Adrenal gland (tissue), 12 donors: ENCODE measurements around the gene NSUN7. TPM values are rescaled to one million over a fixed set of nuclear protein-coding genes. Genes with fewer than 3 reads are reported as not detected.
A peak's percentile ranks its signal among the peaks of the same experiment; 100 is the strongest.

Source experiments
- DNase-seq, 7 donors: peaks; one replicate each; pipeline ENCODE4 v3.0.0-alpha.2; 2019 to 2020
- H3K27ac ChIP-seq, 5 donors: fragments of 200-600 bp; sonication (generic) in 4 of 5; 1 replicate in 3 of 5; 2 replicates in 2 of 5; pipeline versions ENCODE4 v1.5.1 to v1.8.0; 2016 to 2020; ENCODE audit warnings: mild to moderate bottlenecking in 1 of 5
- H3K27me3 ChIP-seq: fragments of 200-600 bp; 2 replicates; pipeline ENCODE4 v1.8.0; 2021
- H3K36me3 ChIP-seq, 2 donors: fragments of 200-600 bp; replicated peaks in 1 of 2; 1 replicate in 1 of 2; 2 replicates in 1 of 2; pipeline versions ENCODE4 v1.5.1 to v1.8.0; 2018 to 2022
- H3K4me1 ChIP-seq, 2 donors: fragments of 200-600 bp; replicated peaks in 1 of 2; 1 replicate in 1 of 2; 2 replicates in 1 of 2; pipeline versions ENCODE4 v1.5.1 to v1.8.0; 2018 to 2021
- H3K4me3 ChIP-seq, 4 donors: fragments of 200-600 bp; sonication (generic) in 3 of 4; one replicate each; pipeline ENCODE4 v1.5.1; 2016 to 2018
- H3K9me3 ChIP-seq, 3 donors: fragments of 200-600 bp; sonication (generic) in 1 of 3; replicated peaks in 1 of 3; 1 replicate in 2 of 3; 2 replicates in 1 of 3; pipeline versions ENCODE4 v1.5.1 to v1.8.0; 2016 to 2021
- POLR2A ChIP-seq, 2 donors: fragments of 450-650 bp; IDR thresholded peaks; one replicate each; pipeline ENCODE4 v1.6.1; 2017; ENCODE audit warnings: antibody characterized with exemption in 2 of 2, mild to moderate bottlenecking in 2 of 2, moderate library complexity in 1 of 2
- WGBS, 4 donors: extraction: QIAGEN DNeasy Blood & Tissue Kit in 2 of 4; methylation state at CpG; one replicate each; pipeline versions ENCODE4 v1.1.5 to v1.1.7; 2013 to 2017; 5-methylcytosine and 5-hydroxymethylcytosine counted together
- intact Hi-C, 2 donors: fragments of 100-400 bp; cut with DNase I; formaldehyde crosslinking; loops; one replicate each; pipeline versions ENCODE4 v1.14.1 to v1.15.0; 2022 to 2023
- polyA plus RNA-seq, 3 donors: library from polyadenylated mRNA; stranded (reverse); fragments of 200-250 nt in 2 of 3; fragments of 350-450 nt in 1 of 3; fragmentation: Illumina TruSeq in 1 of 3; extraction: RNeasy Lipid Tissue Mini Kit (QIAGEN cat#74804) in 1 of 3; gene quantifications; one replicate each; pipeline ENCODE4 v1.2.3, GENCODE V29; 2013 to 2014
- total RNA-seq, 9 donors: library from RNA; depleted of rRNA in 4 of 9; stranded (reverse); fragments of >200 nt in 4 of 9; fragments of 120-200 nt in 1 of 9; fragmentation: NEBNext Ultra II Directional in 1 of 9; extraction: Animal tissue kit (Norgen Biotek cat#: 25700) in 1 of 9; gene quantifications; one replicate each; pipeline versions ENCODE4 v1.1.0 to v1.2.4, GENCODE V29; 2013 to 2023
- TF ChIP-seq, protein P1 (sequence below), 6 experiments: fragments of 450-650 bp in 4 of 6; fragments of 200-600 bp in 2 of 6; sonication (generic) in 1 of 6; IDR thresholded peaks; 1 replicate in 5 of 6; 2 replicates in 1 of 6; pipeline versions ENCODE4 v1.5.1 to v1.8.0; 2016 to 2021; ENCODE audit warnings: antibody characterized with exemption in 6 of 6, mild to moderate bottlenecking in 2 of 6, moderate library complexity in 1 of 6
- donor health status: healthy with polysubstance abuse.
- donor health status: Bipolar disorder and iron deficiency.
- donor health status: DM: yes; HTN: yes; CAD: no.
- donor health status: DM: no; HTN: no; CAD: no.
- donor health status: DM: no; HTN: no; CAD: no.
- donor health status: DM: yes; HTN: yes; CAD: no.

NSUN7 gene
- total and polyA plus RNA-seq, 12 donors, result 0.79 to 10.4 (median 2.1) TPM

DNA sequence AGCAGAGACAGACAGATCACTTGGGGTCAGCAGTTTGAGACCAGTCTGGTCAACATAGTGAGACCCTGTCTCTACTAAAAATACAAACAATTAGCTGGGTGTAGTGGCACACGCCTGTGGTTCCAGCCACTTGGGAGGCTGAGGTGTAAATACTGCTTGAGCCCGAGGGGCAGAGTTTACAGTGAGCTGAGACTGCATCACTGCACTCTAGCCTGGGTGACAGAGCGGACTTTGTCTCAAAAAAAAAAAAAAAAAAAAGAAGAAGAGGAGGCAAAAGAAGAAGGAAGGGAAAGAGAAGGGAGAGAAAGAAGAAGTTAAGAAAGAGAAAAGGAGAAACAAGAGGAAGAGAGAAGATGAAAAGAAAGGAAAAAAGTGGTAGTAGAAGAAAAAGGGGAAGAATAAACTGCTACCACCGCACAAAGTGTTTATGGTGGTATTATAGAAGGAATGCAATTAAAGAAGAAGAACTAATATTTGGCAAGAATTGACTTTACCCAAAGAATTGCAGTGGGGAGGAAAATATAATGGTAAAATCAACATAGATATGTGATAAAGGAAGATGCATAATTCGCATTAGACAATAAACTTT, 19.6 kb upstream of the NSUN7 start:
- intact Hi-C loops, result loop anchor here in 1 of 2 donors (10.0 kb wide), 1 partner anchor 165 kb away; no protein-coding TSS in a partner anchor
- 64 to 87% (median 79%) methylated on average over 3 to 5 of the region's 5 CpGs for WGBS, 4 donors
- Histone ChIP-seq H3K27me3 (no peaks in the 10 kb centered on the region), H3K36me3 (no peaks in the 10 kb centered on the region), H3K9me3 (no peaks in the 10 kb centered on the region), H3K27ac (no peak overlapping the region), H3K4me1 (peaks cover 7 to 8% of the 10 kb centered on the region in 2 donors), H3K4me3 (no peak overlapping the region)
- no peak for DNase-seq
- TF ChIP-seq, protein P1, sequence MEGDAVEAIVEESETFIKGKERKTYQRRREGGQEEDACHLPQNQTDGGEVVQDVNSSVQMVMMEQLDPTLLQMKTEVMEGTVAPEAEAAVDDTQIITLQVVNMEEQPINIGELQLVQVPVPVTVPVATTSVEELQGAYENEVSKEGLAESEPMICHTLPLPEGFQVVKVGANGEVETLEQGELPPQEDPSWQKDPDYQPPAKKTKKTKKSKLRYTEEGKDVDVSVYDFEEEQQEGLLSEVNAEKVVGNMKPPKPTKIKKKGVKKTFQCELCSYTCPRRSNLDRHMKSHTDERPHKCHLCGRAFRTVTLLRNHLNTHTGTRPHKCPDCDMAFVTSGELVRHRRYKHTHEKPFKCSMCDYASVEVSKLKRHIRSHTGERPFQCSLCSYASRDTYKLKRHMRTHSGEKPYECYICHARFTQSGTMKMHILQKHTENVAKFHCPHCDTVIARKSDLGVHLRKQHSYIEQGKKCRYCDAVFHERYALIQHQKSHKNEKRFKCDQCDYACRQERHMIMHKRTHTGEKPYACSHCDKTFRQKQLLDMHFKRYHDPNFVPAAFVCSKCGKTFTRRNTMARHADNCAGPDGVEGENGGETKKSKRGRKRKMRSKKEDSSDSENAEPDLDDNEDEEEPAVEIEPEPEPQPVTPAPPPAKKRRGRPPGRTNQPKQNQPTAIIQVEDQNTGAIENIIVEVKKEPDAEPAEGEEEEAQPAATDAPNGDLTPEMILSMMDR (IDR thresholded peaks at IDR 0.05), result no peak
- no peak for TF ChIP-seq POLR2A (IDR thresholded peaks at IDR 0.05)

DNA sequence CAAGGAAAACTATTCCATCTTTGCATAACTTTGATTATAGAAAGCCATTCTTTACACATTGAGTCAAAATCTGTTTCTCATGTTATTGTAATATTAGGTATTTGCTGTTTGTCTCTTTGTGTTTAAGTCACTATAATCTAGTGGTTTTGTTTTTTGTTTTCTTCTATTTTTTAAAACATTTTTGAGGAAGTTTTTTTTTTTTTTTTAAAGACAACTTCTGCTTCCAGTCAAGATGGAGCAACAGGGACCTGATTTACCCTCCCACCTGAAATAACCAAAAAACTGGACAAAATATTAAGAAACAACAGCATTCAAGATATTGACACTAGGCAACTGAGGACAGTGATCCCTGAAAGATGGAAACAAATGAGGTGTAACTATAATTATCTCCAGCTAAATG, 18.4 kb upstream of the NSUN7 start:
- Histone ChIP-seq H3K36me3 (no peaks in the 10 kb centered on the region), H3K9me3 (no peaks in the 10 kb centered on the region), H3K27ac (peak overlapping the region in 4 of 5 donors; percentile 22 to 77 (median 34)), H3K4me3 (peak overlapping the region in 1 of 4 donors; percentile 4), H3K27me3 (no peaks in the 10 kb centered on the region), H3K4me1 (peaks cover 7 to 8% of the 10 kb centered on the region in 2 donors)
- no peak for DNase-seq
- TF ChIP-seq POLR2A (IDR thresholded peaks at IDR 0.05), result no peak
- TF ChIP-seq, protein P1 (IDR thresholded peaks at IDR 0.05), result no peak
- intact Hi-C loops, result loop anchor here in 1 of 2 donors (10.0 kb wide), 1 partner anchor 163 kb away; no protein-coding TSS in a partner anchor

DNA sequence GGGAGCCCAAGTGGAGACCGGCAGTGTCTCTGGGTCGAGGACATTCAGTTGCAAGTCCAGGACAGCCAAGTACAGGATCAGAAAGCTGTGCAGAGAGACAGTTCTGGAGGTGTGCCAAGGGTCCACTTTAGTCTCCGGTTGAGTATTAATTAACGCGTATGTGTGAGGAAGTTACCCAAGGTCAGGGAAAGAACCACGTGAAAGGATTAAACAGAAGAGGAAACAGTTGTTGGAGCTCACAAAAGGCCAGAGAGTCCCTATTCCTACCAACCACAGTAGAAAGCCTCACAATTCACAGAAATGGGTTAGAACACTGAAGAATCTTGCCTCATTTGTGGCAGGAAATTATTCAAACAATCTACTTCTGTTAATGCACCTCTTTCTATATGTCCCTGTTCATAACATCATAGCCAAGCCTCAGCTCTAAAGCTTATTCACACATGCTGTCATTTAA, 17.9 kb upstream of the NSUN7 start:
- peak; percentile 42 to 77 (median 64) for DNase-seq
- H3K9me3 ChIP-seq, result no peaks in the 10 kb centered on the region
- no peaks in the 10 kb centered on the region for H3K36me3 ChIP-seq
- no peaks in the 10 kb centered on the region for H3K27me3 ChIP-seq
- H3K27ac ChIP-seq, result peak overlapping the region in 4 of 5 donors; percentile 22 to 77 (median 34)
- TF ChIP-seq, protein P1 (IDR thresholded peaks at IDR 0.05), result no peak
- no peak for TF ChIP-seq POLR2A (IDR thresholded peaks at IDR 0.05)
- intact Hi-C loops, result loop anchor here in 1 of 2 donors (10.0 kb wide), 1 partner anchor 163 kb away; no protein-coding TSS in a partner anchor
- no peak overlapping the region for H3K4me3 ChIP-seq
- WGBS, 4 donors, result 2 to 20% (median 10%) methylated on average over 6 of the region's 6 CpGs
- peaks cover 7 to 8% of the 10 kb centered on the region in 2 donors for H3K4me1 ChIP-seq

DNA sequence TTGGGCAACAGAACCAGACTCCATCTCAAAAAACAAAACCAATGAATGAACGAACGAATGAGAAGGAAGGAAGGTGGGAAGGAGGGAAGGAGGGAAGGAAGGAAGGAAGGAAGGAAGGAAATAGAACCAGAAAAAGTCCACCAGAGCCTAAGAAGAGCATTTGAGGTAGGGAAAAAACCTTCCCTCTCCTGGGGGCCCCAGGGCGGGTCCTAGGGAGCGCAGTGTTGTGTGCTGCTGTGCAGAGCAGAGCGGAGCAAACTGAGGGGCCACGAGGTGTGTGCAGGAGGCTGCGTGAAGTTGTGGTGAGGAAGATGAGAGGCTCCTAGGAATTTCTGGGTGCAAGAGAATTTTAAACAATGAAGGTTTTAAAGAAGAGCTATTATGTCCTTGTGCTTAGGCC, 16.0 kb upstream of the NSUN7 start:
- Histone ChIP-seq H3K4me3 (no peak overlapping the region), H3K27me3 (no peaks in the 10 kb centered on the region), H3K9me3 (no peaks in the 10 kb centered on the region), H3K36me3 (no peaks in the 10 kb centered on the region), H3K4me1 (peaks cover 7 to 8% of the 10 kb centered on the region in 2 donors), H3K27ac (no peak overlapping the region)
- intact Hi-C loops, result loop anchor here in 1 of 2 donors (10.0 kb wide), 1 partner anchor 161 kb away; no protein-coding TSS in a partner anchor
- no peak for TF ChIP-seq POLR2A (IDR thresholded peaks at IDR 0.05)
- TF ChIP-seq, protein P1 (IDR thresholded peaks at IDR 0.05), result no peak
- WGBS, 4 donors, result 67 to 77% (median 76%) methylated on average over 7 of the region's 7 CpGs
- no peak for DNase-seq
